ENCODE measurements around the gene APPL1. TPM values are rescaled to one million over a fixed set of nuclear protein-coding genes. Genes with fewer than 3 reads are reported as not detected.

The APPL1 gene
- total RNA-seq, 3 donors from 2014 or later, result 26.3 to 47.0 (median 33.9) TPM

GRCh38 chr3:57274845-57275244 lies 47.3 kb downstream of the APPL1 start:
- Histone ChIP-seq H3K36me3 (ENCODE audit: low read depth) (no peaks in the 10 kb centered on the region), H3K9me3 (peaks cover 5% of the 10 kb centered on the region), H3K4me1 (ENCODE audit: low read depth) (no peaks in the 10 kb centered on the region), H3K4me3 (no peak overlapping the region)
- TF ChIP-seq CTCF (IDR thresholded peaks at IDR 0.05), result no peak
- no peak for ATAC-seq
- intact Hi-C loops (cut with DNase I, micrococcal nuclease), result no loop called here
- DNase-seq, result no peak

- DNase-seq (no peak), ATAC-seq (no peak)
- H3K36me3 ChIP-seq (ENCODE audit: low read depth), result no peaks in the 10 kb centered on the region
- intact Hi-C loops (cut with DNase I, micrococcal nuclease), result no loop called here
- H3K4me1 ChIP-seq (ENCODE audit: low read depth), result no peaks in the 10 kb centered on the region
- no peak overlapping the region for H3K4me3 ChIP-seq
- H3K9me3 ChIP-seq, result peaks cover 5% of the 10 kb centered on the region
- no peak for TF ChIP-seq CTCF (IDR thresholded peaks at IDR 0.05)
These were observed 47.9 kb downstream of the APPL1 start for GRCh38 chr3:57275393-57275792.

DNA sequence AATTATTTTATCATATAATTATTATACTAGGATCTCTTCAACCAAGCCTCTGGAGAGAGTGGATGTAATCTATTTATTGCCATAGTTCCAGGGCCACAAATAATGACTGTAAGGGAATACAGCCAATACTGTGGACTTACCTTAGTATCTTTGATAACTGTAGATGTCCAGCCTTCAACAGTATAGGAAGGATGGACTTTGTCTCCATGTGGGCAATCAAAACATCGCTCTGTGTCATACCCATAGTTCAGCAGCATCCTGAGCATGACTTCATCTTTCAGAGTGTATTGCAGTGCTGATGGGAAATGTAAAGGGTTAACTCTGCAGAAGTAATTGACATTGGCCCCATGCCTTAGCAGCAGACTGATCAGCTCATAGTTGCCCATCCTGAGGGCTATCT lies 50.7 kb downstream of the APPL1 start:
- Histone ChIP-seq H3K4me1 (ENCODE audit: low read depth) (no peaks in the 10 kb centered on the region), H3K9me3 (peaks cover 5% of the 10 kb centered on the region), H3K4me3 (no peak overlapping the region), H3K36me3 (ENCODE audit: low read depth) (no peaks in the 10 kb centered on the region)
- TF ChIP-seq CTCF (IDR thresholded peaks at IDR 0.05), result no peak
- ATAC-seq (no peak), DNase-seq (no peak)
- intact Hi-C loops (cut with DNase I, micrococcal nuclease), result no loop called here

GRCh38 chr3:57279685-57280084 lies 52.2 kb downstream of the APPL1 start:
- Histone ChIP-seq H3K4me1 (ENCODE audit: low read depth) (no peaks in the 10 kb centered on the region), H3K36me3 (ENCODE audit: low read depth) (no peaks in the 10 kb centered on the region), H3K9me3 (peaks cover 5% of the 10 kb centered on the region), H3K4me3 (no peak overlapping the region)
- no peak for TF ChIP-seq CTCF (IDR thresholded peaks at IDR 0.05)
- ATAC-seq, result no peak
- no peak for DNase-seq
- intact Hi-C loops (cut with DNase I, micrococcal nuclease), result no loop called here

DNA sequence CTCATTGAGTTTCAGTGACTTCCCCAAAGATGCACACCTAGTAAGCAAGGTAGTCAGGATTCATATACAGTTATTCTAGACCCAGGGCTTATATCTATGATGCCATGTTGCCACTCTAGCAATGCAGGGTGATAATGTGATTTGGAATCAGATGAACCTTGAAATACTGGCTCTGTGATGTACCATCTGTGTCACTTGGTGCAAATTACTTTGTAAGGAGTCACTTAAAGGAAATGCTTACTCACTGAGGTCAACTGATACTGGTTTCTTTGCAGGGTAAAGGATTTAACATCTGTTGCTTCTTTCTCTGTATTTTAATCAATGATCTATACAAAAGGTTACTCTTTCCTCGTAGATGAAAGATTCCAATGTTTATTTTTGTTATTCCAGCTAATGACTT lies 54.2 kb downstream of the APPL1 start:
- DNase-seq, result no peak

More for the DNA sequence above, 54.2 kb downstream of the APPL1 start:
- Histone ChIP-seq H3K4me1 (ENCODE audit: low read depth) (no peaks in the 10 kb centered on the region), H3K4me3 (no peak overlapping the region), H3K9me3 (peaks cover 5% of the 10 kb centered on the region), H3K36me3 (ENCODE audit: low read depth) (no peaks in the 10 kb centered on the region)
- intact Hi-C loops (cut with DNase I, micrococcal nuclease), result no loop called here
- ATAC-seq, result no peak
- TF ChIP-seq CTCF (IDR thresholded peaks at IDR 0.05), result no peak

Measured in mucosa of descending colon (tissue), 3 donors.